ENCODE results near the gene C3orf18.

C3orf18 gene

GRCh38 chr3:50537421-50538129 is 30.0 kb downstream of the C3orf18 start:
- DNase-seq (ENCODE audit: low read depth), result no peak
- no peak overlapping the region for H3K4me3 ChIP-seq (ENCODE audit: low read length)
- no peak for TF ChIP-seq CTCF (IDR thresholded peaks at IDR 0.05; ENCODE audit: insufficient read depth, low read depth, low read length, missing control alignments)

DNA sequence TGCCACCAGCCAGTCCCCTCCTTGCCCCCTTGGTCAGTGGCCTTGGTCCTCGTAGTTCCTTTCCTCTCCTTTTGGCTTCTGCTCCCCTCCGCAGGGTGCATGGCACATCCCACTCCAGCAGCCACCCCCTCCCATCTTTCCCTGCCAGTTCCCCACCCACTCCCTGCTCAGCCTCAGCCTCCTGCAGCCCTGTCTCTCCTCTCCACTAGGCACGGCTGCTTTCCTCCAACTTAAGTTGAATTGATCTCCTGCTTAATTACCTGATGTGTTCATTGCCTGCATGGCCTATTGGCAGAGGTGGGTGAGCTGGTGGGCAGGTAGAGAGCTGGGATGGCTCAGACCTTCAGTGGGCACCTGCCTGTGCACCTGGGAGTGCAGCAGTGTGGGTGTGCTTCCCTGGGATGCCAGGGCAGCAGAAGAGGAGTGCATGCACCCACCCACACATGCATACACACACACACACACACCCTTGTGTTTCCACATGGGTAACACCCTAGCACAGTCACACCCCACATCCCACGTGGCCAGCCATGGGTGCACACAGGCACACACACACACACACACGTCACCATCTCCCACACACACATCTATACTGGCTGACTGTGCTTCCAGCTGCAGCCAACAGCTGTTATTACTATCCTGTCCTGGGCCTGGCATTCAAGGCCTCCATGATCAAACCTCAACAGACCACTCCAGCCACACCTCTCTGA is 30.9 kb downstream of the C3orf18 start:
- H3K4me3 ChIP-seq (ENCODE audit: low read length), result no peak overlapping the region
- DNase-seq (ENCODE audit: low read depth), result peak; percentile 24
- TF ChIP-seq CTCF (IDR thresholded peaks at IDR 0.05; ENCODE audit: insufficient read depth, low read depth, low read length, missing control alignments), result no peak

DNA sequence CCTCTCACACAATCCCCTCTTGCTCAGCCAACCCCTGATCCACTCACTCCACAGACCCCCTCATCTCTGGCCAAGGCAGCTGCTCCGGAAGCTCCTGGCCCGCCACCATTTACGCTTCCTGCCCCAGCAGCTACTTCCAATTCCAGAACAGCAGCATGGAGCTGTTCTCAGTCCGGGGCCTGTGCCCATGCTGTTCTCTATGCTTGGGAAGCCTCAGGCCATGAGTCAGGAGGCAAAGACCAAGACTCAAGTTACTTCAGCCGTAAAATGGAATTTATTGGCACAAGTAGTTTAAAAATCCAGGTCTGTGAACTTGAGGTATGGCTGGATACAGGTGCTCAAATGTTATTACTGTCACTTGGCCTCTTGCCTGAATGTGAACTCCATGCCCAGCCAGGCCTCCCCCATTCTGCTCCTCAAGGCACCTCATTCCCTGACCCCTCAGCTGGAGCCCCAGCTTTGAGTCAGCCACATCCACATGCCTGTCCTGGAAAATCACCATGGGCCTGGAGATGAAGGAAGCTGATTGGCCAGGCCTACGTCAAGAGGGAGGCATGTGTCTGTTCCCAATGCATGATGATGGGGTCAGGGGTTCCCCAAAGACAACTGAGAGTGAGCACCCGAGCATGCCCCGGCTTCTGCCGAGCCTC is 32.7 kb downstream of the C3orf18 start:
- TF ChIP-seq CTCF (IDR thresholded peaks at IDR 0.05; ENCODE audit: insufficient read depth, low read depth, low read length, missing control alignments), result no peak
- DNase-seq (ENCODE audit: low read depth), result no peak
- H3K4me3 ChIP-seq (ENCODE audit: low read length), result no peak overlapping the region

- H3K4me3 ChIP-seq (ENCODE audit: low read length), result no peak overlapping the region
- no peak for DNase-seq (ENCODE audit: low read depth)
- no peak for TF ChIP-seq CTCF (IDR thresholded peaks at IDR 0.05; ENCODE audit: insufficient read depth, low read depth, low read length, missing control alignments)
Observed at GRCh38 chr3:50533807-50534461, 33.6 kb downstream of the C3orf18 start.

- no peak for TF ChIP-seq CTCF (IDR thresholded peaks at IDR 0.05; ENCODE audit: insufficient read depth, low read depth, low read length, missing control alignments)
- H3K4me3 ChIP-seq (ENCODE audit: low read length), result no peak overlapping the region
- no peak for DNase-seq (ENCODE audit: low read depth)
Observed at GRCh38 chr3:50533316-50533715, 34.2 kb downstream of the C3orf18 start.

- peak; percentile 4 for TF ChIP-seq CTCF (IDR thresholded peaks at IDR 0.05; ENCODE audit: insufficient read depth, low read depth, low read length, missing control alignments)
- no peak overlapping the region for H3K4me3 ChIP-seq (ENCODE audit: low read length)
- no peak for DNase-seq (ENCODE audit: low read depth)
Observed at GRCh38 chr3:50532062-50532705, 35.4 kb downstream of the C3orf18 start.
